Tongue (tissue), 2 donors: Measurements from ENCODE around the gene PUM1. TPM values are rescaled to one million over a fixed set of nuclear protein-coding genes. Genes with fewer than 3 reads are reported as not detected.

Source experiments
- DNase-seq: peaks from one replicate; pipeline ENCODE4 v3.0.0-alpha.2; 2015
- total RNA-seq: library from RNA; depleted of rRNA; stranded (reverse); fragments of >200 nt; gene quantifications from one replicate; pipeline ENCODE4 v1.2.3, GENCODE V29; 2014

PUM1 gene
- total RNA-seq, 1 donor from 2014 or later, result 89.8 TPM

DNA sequence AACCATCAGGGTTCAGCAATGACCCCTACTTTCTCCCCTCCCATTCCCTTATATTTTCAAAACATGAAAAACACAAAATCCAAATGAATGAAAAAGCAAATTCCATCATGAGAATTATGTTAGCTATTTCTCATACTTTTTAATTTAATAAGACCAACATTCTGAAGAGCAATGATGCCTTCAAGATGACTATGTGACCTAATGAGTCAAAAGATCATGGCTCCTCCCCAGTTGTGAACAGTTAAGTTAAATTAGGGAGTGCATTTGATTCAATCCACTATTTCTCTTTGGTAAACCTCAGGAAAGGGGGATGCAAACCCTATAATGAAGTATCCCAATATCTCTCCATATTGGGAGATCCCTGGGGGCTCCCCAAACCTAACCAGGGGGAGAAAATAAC is 36.5 kb downstream of the PUM1 start:
- no peak for DNase-seq

DNA sequence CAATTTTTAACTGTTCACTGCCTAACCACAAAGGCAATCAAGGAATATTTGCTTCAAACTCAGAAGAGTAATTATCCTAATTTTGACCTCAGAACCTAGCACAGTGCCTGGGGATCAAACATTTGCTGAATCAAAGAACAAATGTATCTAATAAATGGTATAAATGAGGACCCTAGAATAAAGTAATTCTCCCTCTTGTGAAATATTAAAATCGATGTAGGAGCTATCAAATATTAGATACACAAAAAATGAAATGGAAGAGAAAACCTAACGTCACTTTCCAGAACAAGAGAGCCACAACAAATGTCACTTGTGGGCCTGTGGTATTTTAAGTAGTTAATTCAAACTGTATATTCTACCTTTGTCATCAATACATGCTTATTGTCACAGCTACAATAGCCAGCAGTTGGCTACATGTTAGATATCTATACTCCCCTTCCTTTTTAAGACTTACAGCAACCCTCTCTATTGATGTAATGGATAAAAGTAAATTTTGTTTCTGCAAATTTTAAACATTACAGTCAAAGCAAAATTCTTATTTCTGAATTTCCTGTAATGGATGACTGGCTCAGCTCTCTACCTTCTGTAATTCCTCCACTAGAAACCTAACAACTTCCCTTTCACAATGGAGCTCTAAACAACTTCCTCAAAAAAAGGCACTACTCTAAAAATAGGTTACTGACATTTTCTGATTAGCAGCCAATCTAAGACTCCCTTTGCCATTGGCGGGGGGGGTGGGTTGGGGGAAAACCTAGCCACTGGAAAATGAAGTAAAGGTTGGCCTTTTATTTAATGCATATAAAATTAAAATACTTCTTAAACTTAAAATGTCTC is 37.6 kb downstream of the PUM1 start:
- DNase-seq, result no peak

DNA sequence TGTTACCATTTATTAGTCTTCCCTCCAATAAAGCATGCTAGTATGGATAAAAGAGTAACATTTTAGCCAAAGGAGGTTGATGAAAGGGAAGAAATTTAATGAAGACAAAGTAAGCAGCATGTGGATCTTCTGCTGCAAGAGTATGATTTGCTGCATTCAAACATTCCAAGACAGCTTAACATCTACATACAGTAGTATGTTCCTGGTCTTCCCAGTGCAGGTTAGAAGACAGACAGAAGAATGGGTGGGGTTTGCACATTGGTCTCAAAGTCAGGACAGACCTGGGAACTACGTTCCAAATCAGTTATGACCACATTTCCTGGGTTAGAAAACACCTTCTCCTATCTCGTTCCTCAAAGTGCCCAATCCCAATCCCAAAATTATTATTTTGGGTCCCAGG is 43.3 kb downstream of the PUM1 start:
- DNase-seq, result no peak

DNA sequence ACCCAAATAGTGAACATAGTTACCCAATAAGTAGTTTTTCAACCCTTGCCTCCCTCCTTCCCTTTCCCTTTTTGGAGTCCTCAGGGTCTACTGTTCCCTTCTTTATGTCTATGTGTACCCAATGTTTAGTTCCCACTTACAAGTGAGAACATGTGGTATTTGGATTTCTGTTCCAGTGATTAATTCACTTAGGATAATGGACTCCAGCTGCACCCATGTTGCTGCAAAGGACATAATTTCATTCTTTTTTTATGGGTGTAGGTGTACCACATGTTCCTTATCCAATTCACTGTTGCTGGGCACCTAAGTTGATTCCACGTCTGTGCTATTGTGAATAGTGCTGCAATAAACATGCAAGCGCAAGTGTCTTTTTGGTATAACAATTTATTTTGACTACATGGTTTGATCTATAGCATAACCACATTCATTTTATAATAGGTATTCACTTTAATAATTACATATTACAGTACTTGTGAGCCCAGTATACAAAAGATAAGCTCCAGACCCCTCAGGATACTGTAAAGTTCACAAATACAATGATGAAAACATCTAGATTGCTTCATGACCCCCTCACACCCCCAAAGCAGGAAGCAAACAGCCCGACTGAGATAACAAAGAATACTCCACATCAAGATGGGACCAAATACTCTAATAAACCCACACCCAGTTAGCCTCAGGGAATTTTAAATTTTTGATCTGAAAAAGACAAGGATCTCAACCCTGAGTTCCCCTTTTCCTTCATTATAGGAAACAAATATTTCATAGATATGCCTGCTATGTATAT is 45.3 kb downstream of the PUM1 start:
- DNase-seq, result no peak

DNA sequence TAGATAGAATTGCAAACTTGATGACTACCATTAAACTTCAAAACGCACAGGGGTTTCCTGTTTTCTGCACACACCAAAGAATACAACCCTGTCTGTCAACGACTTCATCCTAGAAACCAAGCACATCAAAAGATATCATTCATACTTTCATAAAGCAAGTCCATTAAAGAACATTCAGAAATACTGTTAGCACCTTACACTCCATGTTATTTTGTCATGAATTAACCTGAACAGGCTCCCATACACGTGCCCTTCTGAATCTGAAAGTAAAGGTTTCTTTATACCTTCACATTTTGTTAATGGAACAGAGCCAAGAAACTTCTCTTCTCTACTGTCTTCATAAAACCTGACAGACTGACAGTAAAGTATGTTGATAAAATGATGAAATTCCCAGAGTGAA is 46.1 kb downstream of the PUM1 start:
- DNase-seq, result no peak

DNA sequence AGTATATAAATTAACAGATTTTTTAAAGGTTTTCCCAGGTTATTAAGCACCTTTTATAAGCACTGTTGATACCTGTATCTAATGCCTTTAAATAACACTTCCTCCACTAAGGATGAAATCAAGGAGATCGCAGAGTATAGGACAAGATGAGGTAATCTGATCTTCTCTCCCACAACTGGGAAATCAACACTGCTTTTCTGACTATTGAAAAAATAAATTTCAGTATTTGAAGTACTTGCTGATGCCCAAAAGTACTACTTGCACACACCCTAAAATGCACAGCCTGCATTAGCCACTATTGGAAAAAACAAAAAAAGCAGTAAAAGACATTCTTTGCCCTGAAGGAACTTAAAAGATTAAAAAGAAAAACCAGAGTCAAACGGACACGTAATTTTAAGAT is 48.6 kb downstream of the PUM1 start:
- DNase-seq, result no peak

DNA sequence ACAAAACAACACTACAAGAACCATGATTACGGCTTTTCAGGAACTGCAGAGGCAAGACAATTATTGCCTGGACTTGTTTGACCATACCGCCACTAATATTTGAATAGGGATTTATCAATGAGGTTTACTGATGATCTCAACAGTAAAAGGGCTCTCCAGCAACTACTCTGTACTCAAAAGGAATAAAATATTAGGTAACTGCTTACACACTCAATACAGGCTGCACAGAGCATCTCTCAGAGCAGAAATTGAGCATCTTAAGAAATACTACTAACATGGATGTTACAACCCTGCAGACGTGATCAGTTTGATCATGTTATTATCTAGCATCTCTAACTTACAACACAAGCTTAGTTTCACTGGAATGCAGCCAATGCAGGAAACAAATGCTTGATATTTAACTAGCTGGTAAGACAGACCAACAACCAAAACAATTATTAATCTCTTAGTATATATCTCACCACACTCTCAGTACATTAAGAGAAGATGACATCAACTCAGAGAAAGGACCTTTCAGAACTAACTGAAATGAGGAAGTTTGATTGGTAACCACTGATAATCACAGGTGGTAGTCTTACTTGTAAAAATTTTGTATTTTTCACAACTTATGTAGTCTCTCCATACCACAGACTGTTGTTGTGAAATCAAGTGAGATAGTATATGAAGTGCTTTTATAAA is 52.2 kb downstream of the PUM1 start:
- DNase-seq, result no peak

DNA sequence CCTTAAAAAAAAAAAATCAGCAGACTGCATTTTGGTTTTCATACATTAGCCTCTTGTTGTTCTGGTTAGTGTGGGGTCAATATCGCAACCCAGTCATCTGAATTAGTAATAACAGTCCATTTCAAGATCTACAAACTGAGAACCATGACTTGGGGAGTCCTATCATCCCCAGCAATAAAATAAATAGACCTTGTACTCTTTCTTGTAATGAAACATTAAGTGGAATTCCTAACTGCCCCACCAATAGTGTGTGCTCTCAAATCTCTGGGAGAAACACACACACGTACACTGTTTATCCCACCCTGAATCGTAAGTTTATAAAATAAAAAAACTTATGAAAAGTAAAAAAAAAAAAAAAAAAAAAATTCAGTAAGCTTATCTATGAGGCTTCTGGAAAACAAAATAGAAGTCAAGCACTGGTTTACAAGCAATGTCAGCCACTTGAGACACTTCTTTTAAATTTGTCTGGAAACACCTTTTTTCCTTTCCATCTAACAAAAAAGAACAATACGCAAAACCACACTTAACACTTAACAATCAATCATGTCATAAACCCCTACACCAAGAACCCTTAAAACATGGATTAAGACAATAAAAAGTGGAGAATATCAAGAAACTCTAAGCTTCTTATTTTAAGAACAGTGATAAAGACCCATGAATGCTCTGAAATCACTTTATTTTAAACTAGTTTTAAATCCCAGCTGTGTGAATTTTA is 53.1 kb downstream of the PUM1 start:
- DNase-seq, result no peak

DNA sequence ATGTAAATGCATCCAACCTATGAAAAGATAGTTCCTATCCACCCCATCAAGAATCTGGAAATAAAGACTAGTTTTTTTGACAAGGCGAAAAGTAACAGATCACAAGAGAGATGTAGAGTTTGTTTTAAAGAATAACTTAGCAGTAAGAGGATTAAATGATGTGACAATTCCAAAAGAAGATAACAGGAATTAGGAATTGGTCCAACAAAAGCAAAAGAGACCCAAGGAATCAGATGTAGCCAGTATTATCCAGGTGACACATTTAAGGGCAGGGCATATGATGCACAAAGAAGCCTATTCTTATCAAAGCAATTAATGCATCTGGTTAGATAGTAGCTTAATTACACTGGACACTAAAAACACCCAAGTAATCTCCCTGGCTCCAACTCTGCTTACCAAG is 53.8 kb downstream of the PUM1 start:
- no peak for DNase-seq

DNA sequence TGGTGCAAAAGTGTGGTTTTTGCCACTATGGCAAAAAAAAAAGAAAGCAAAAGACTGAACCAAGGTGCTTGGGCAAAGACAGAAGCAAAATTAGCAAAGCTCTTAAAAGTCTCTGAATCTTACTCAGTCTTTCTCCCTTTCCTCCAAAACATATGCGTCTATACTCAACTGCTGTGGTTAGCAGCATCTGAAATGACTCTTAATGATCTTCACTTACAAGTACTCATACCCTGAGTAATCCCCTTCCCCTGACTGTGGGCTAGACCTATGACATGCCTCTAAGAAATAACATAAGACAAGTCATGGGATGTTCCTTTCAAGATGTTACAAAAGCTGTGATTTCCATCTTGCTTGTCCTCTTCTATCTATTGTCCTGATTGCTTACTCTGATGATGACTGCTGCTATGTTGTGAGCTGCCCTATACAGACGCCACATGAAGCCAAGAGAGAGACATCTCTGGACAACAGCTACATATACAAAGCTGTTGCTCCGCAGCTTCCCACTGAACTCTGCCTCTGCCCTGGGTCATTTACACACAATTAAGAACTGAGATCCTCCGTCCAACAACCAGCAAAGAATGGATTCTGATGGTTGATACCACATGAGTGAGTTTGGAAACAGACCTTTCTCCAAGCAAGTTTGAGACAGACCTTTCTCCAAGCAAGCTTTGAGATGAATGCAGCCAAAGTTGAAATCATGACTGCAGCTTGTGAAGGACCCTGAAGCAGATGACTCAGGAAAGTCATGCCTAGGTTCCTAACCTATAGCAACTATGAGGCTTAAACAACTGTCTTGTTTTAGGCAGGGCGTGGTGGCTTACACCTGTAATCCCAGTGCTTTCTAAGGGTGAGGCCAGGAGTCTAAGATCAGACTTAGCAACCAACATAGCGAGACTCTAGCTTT is 55.2 kb downstream of the PUM1 start:
- DNase-seq, result no peak

DNA sequence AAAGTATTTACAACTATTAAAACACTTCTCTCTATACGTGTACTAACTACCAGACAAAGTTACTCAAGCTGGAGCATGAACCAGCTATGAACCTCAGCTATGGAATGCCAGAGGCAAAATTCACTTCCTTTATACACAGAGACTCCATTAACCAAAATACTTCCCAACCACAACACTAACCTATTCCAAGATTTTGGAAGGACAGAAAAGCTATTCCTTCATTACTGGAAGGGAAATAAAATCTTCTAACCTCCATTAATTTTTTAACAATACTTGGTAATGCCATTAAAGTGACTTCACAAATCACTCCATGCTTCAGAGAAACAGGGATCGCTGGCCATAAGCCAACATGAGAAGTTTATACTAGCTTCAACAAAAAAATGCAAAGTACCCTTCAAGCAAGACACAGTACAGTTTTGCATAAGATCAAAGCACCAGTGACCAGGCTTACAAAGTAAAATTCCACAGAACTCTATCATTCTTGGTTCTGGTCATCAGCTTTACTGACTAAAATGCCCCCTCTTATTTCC is 58.0 kb downstream of the PUM1 start:
- no peak for DNase-seq

DNA sequence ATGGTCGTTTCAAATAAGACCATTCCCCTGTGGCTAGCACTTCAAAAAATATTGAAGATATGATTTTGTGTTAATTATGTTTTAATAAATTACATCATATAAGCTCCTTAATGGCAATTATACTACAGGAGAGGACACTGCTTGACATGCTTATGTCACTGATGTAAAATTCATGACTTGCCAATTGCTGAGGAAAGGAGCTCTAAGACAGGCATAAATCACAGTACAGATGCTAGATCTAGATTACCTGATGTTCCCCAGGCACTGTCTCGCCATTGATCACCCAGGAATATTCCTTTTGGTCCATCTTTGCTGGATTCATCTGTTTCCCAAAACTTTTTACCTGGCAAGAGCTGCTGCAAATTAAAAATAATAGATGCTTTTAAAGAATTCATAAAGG is 58.8 kb downstream of the PUM1 start:
- DNase-seq, result no peak

DNA sequence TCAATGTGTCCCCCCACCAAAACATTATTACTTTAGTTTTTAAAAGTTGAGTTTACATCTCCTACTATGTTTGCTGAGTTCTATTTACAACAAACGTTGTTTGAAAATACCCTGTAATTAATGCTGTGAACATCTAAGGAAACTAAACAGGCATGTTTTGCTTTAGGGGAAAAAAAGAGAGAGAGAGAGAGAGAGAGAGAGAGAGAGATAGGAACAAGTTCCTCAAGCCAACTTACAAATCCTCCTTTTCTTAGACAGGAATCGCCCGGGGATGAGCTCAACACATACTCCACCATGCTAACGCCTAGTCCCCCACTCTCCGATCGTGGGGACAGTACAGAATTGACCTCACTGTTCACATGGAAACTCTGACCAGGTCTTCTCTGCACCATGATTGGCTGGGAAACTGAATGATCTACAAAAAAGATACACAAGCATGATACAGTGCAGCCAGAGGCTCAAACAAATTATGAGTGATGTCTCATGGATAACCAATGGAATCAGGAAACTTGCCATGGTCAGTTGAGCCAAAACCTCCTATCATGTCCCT is 59.8 kb downstream of the PUM1 start:
- DNase-seq, result no peak

DNA sequence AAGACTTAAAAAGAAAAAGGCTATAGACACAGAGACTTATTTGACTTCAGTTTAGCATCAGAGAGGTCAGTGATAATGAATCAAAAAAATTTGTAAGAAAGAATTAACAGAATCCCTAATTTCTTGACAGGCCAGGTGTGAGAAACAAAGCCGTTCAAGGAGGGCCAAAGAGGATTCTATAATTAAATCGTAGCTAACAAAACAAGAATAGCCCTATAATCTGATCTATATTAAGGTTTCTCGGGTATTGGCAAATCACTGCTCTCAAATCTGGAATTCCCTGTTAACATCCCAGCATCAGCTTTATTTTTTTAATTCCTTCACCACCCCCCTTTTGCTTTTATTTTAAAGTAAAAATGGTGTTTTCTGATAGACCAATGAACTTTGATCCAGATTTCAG is 60.3 kb downstream of the PUM1 start:
- DNase-seq, result no peak

DNA sequence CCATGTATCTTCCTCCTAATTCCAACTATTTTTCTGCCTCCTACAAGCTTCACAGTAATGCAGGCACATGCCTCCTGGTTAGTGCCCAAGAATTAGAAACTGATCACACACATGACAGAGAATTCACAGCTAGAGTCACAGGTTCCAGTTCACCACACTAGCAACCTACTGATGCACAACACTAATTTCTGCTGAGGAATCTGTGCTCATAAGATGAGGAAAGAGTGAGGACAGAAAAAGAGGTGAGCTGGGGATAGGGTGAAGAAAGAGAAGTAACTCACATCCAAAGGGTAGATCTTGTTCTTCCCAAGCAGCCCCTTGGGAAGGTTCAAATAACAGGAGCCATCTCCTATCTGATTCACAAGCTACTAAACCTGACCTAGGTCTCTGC is 61.3 kb downstream of the PUM1 start:
- DNase-seq, result no peak

DNA sequence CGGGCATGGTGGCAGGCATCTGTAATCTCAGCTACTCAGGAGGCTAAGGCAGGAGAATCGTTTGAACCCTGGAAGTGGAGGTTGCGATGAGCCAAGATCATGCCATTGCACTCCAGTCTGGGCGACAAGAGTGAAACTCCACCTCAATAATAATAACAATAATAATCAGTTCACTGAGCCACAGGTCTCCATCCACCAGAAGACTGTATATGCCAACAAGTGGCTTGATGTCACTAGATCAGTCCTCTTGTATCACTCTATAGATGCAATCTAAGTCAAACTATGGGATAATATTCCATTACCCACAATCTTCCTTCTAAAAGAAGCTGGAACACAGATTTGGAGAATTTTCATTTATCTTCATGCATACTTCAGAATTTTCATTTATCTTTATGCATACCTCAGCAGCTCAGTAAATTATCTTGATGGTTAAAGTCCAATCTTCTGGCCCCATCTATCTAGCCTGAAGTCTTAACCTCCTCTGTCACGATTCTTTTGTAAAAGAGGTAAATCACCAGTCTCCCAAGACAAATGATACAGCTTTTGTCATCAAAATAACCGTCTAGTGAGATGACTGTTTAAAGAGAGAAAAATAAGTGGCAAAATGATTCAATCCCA is 61.8 kb downstream of the PUM1 start:
- no peak for DNase-seq

DNA sequence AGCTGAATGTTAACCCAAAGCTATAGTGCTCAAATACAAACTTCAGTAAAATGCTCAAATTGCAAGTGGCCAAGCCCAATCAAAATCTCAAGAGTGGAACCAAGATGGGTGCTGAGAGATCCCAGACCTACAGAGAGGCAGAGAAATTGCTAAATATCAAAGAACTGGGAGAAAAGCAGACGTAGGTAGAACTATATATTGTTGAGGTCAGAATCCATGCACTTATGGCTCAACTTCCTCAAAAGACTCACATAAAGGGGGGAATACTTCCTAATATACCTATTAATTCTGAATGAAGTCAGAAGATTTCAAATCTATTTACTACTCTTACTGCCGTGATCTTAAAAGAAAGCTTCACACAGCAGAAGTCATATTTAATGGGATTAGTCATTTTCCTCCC is 65.2 kb downstream of the PUM1 start:
- DNase-seq, result no peak

DNA sequence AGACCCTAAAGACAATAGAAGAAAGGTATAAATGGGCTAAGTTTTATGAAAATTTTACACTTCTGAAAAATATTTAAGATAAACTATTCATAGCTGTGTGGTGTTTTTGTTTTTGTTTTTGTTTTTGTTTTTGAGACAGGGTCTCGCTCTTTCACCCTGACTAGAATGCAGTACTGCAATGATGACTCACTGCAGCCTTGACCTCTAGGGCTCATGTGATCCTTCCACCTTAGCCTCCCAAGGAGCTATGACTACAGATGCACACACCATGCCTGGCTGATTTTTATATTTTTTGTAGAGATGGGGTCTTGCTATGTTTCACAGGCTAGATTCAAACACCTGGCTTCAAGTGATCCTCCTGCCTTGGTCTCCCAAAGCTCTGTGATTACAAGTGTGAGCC is 66.6 kb downstream of the PUM1 start:
- no peak for DNase-seq

DNA sequence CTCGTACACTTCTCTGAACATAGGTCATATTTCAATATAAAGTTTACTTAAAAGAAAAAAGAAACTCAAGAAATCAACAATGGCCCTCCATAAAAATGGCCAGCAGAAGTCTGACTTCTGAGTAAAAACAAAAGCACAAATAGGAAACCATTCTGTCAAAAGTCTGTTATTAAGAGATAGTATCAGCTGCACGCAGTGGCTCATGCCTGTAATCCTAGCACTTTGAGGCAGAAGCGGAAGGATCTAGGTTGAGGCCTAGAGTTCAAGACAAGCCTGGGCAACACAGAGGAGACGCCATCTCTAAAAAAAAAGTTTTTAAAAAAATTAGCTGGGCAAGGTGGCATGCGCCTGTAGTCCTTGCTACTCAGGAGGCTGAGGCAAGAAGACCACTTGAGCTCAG is 67.3 kb downstream of the PUM1 start:
- DNase-seq, result no peak

DNA sequence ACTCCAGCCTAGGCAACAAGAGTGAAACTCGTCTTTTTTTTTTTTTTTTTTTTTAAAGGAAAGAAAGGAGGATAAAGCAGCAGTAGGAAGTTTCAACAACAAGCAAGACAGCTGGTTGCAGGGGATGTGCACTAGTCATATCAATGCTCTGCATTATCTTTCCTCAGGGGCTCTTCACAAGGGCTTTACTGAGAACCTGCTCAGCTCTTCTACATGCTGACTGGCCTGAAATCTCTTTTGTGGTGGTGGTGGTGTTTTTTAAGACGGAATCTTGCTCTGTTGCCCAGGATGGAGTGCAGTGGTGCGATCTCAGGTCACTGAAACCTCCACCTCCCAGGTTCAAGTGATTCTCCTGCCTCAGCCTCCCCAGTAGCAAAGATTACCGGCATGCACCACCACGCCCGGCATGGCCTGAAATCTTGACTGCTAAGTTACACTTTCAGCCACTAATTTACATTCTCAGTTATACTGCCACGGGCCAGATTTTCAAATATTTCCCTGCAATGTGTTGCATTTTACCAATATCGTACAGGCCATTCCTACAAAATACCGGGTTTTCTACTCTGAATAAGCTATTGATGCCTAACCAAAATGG is 68.0 kb downstream of the PUM1 start:
- no peak for DNase-seq
